Neural cell (in vitro differentiated cells): ENCODE data around the gene IP6K2. TPM values are rescaled to one million over a fixed set of nuclear protein-coding genes. Genes with fewer than 3 reads are reported as not detected.

Experiments used
- H2AFZ ChIP-seq: fragments of 200-600, 300-800 bp; sonication (generic), shearing (Covaris generic); 2 replicates; pipeline ENCODE4 v1.6.0; 2014; ENCODE audit warnings: low read depth, mild to moderate bottlenecking, antibody characterized with exemption, low read length, moderate library complexity
- H3F3A ChIP-seq: fragments of 200-600 bp; shearing (Covaris generic); 2 replicates; pipeline ENCODE4 v1.6.1; 2016; ENCODE audit warnings: mild to moderate bottlenecking, moderate library complexity, mixed read lengths, antibody characterized with exemption, low read length; ENCODE audit not compliant: insufficient read depth, poor library complexity, severe bottlenecking
- H3K27ac ChIP-seq: fragments of 200-600, 300-800 bp; sonication (generic), shearing (Covaris generic); 2 replicates; pipeline ENCODE4 v1.5.1; 2014; ENCODE audit warnings: mild to moderate bottlenecking, low read length, moderate library complexity
- H3K27me3 ChIP-seq: fragments of 300-800, 200-600 bp; sonication (generic), shearing (Covaris generic); 2 replicates; pipeline ENCODE4 v1.6.0; 2014; ENCODE audit warnings: mild to moderate bottlenecking, low read depth, low read length, moderate library complexity; ENCODE audit not compliant: insufficient read depth
- H3K36me3 ChIP-seq: fragments of 300-800, 200-600 bp; sonication (generic), shearing (Covaris generic); 2 replicates; pipeline ENCODE4 v1.5.1; 2014; ENCODE audit warnings: mild to moderate bottlenecking, antibody characterized with exemption, low read length, moderate library complexity; ENCODE audit not compliant: insufficient read depth
- H3K4me2 ChIP-seq: fragments of 300-800, 200-600 bp; sonication (generic), shearing (Covaris generic); 2 replicates; pipeline ENCODE4 v1.6.0; 2014; ENCODE audit warnings: mild to moderate bottlenecking, low read length
- H3K4me3 ChIP-seq: fragments of 300-800, 200-600 bp; sonication (generic), shearing (Covaris generic); 2 replicates; pipeline ENCODE4 v1.5.1; 2014; ENCODE audit warnings: mild to moderate bottlenecking, low read length, moderate library complexity
- H3K79me2 ChIP-seq: fragments of 200-600 bp; shearing (Covaris generic); replicated peaks from 2 replicates; pipeline ENCODE4 v1.6.0; 2014; ENCODE audit warnings: mild to moderate bottlenecking, low read length, moderate library complexity; ENCODE audit not compliant: insufficient read depth
- H3K9ac ChIP-seq: fragments of 300-800, 200-600 bp; sonication (generic), shearing (Covaris generic); 2 replicates; pipeline ENCODE4 v1.6.1; 2016; ENCODE audit warnings: mild to moderate bottlenecking, low read length, mixed read lengths
- H3K9me2 ChIP-seq: fragments of 200-600 bp; shearing (Covaris generic); 2 replicates; pipeline ENCODE4 v1.6.1; 2016; ENCODE audit warnings: mild to moderate bottlenecking, low read length, mixed read lengths; ENCODE audit not compliant: insufficient read depth
- H3K9me3 ChIP-seq: fragments of 200-600, 300-800 bp; sonication (generic), shearing (Covaris generic); 2 replicates; pipeline ENCODE4 v1.6.1; 2016; ENCODE audit warnings: mild to moderate bottlenecking, mixed run types, low read length, moderate library complexity, mixed read lengths
- H4K20me1 ChIP-seq: fragments of 200-600 bp; shearing (Covaris generic); 2 replicates; pipeline ENCODE4 v1.6.1; 2016; ENCODE audit warnings: mild to moderate bottlenecking, mixed run types; ENCODE audit not compliant: insufficient read depth
- CTCF ChIP-seq: fragments of 450-650 bp; IDR thresholded peaks from 2 replicates; pipeline ENCODE4 v1.5.1; 2014; ENCODE audit warnings: antibody characterized with exemption, mild to moderate bottlenecking, moderate library complexity; ENCODE audit not compliant: poor library complexity, severe bottlenecking
- POLR2AphosphoS5 ChIP-seq: IDR thresholded peaks from 2 replicates; pipeline ENCODE4 v1.6.1; 2012
- RAD21 ChIP-seq: fragments of 450-650 bp; conservative IDR thresholded peaks from 2 replicates; pipeline ENCODE4 v1.6.1; 2014; ENCODE audit warnings: antibody characterized with exemption, mild to moderate bottlenecking, moderate library complexity
- REST ChIP-seq: IDR thresholded peaks from 2 replicates; pipeline ENCODE4 v1.6.1; 2012; ENCODE audit warnings: borderline replicate concordance
- SMC3 ChIP-seq: fragments of 450-650 bp; conservative IDR thresholded peaks from 2 replicates; pipeline ENCODE4 v1.6.1; 2014; ENCODE audit warnings: antibody characterized with exemption, mild to moderate bottlenecking, moderate library complexity; ENCODE audit not compliant: poor library complexity
- TAF1 ChIP-seq: IDR thresholded peaks from 2 replicates; pipeline ENCODE4 v1.6.1; 2012; ENCODE audit warnings: low read depth
- polyA plus RNA-seq: library from polyadenylated mRNA; depleted of rRNA; stranded (reverse); fragments of >200 nt; gene quantifications from 2 replicates; pipeline ENCODE4 v1.2.3, GENCODE V29; 2014

IP6K2 gene
- polyA plus RNA-seq, 1 donor from 2014 or later, result 480 TPM

GRCh38 chr3:48688032-48688736 is 28.8 kb downstream of the IP6K2 start:
- H3K27me3 ChIP-seq, result no peaks in the 10 kb centered on the region
- no peaks in the 10 kb centered on the region for H3F3A ChIP-seq
- no peak overlapping the region for H3K4me3 ChIP-seq
- peaks cover 38% of the 10 kb centered on the region for H4K20me1 ChIP-seq
- H2AFZ ChIP-seq, result no peak overlapping the region
- H3K4me2 ChIP-seq, result no peak overlapping the region
- H3K79me2 ChIP-seq, result peaks cover 24% of the 10 kb centered on the region
- TF ChIP-seq CTCF (no peak), POLR2AphosphoS5 (peak; percentile 1), SMC3 (no peak), TAF1 (no peak), RAD21 (no peak)
- H3K36me3 ChIP-seq, result peaks cover 10% of the 10 kb centered on the region
- H3K9me2 ChIP-seq, result no peaks in the 10 kb centered on the region
- no peak overlapping the region for H3K9ac ChIP-seq
- H3K9me3 ChIP-seq, result no peaks in the 10 kb centered on the region
- H3K27ac ChIP-seq, result no peak overlapping the region

- H3K79me2 ChIP-seq, result peaks cover 15% of the 10 kb centered on the region
- no peak overlapping the region for H3K4me2 ChIP-seq
- H3K27me3 ChIP-seq, result no peaks in the 10 kb centered on the region
- no peaks in the 10 kb centered on the region for H3F3A ChIP-seq
- H3K9me3 ChIP-seq, result no peaks in the 10 kb centered on the region
- TF ChIP-seq CTCF, result no peak
- no peak for TF ChIP-seq REST
- H4K20me1 ChIP-seq, result peaks cover 29% of the 10 kb centered on the region
- H3K9ac ChIP-seq, result no peak overlapping the region
- no peak overlapping the region for H3K4me3 ChIP-seq
- H3K27ac ChIP-seq, result no peak overlapping the region
- H3K36me3 ChIP-seq, result peaks cover 5% of the 10 kb centered on the region
- no peaks in the 10 kb centered on the region for H3K9me2 ChIP-seq
- no peak overlapping the region for H2AFZ ChIP-seq
Observed at GRCh38 chr3:48687220-48687678, 29.8 kb downstream of the IP6K2 start.
